Right lobe of liver (tissue), 4 donors: ENCODE measurements around the gene TNFRSF1B.

Experiments
- CTCF ChIP-seq, 4 donors: fragments of 200-600 bp in 3 of 4; fragments of 450-650 bp in 1 of 4; IDR thresholded peaks; one replicate each; pipeline versions ENCODE4 v1.5.1 to v1.8.0; 2016 to 2022; ENCODE audit warnings: antibody characterized with exemption in 4 of 4, mild to moderate bottlenecking in 2 of 4
- POLR2A ChIP-seq: fragments of 450-650 bp; IDR thresholded peaks from one replicate; pipeline ENCODE4 v1.6.1; 2017; ENCODE audit warnings: antibody characterized with exemption, mild to moderate bottlenecking
- donor health status: DM: no; HTN: no; CAD: no.
- donor health status: DM: no; HTN: no; CAD: no.
- donor health status: DM: no; HTN: yes; CAD: no.

- TF ChIP-seq CTCF (IDR thresholded peaks at IDR 0.05) (no peak), POLR2A (no peak)
These were observed 54.1 kb downstream of the TNFRSF1B start for GRCh38 chr1:12220890-12221289.
